Caco-2 (cell line): ENCODE data around the gene ADAMTS19. TPM values are rescaled to one million over a fixed set of nuclear protein-coding genes. Genes with fewer than 3 reads are reported as not detected.
"Not testable (repeated sequence)": the region's sequence is repeated elsewhere in the genome, so short reads cannot be mapped to it uniquely, and the experiment has no call there.

Experiments
- BruUV-seq: library from RNA; stranded (reverse); fragments of 400-500 nt; replicated peaks from 2 replicates; lab custom pipeline; 2021; lab: Mats Ljungman, UMichigan
- CTCF ChIA-PET: fragments of 300-600 bp; sonication (Branson Sonifier 250); formaldehyde crosslinking; loops from one replicate; lab custom pipeline; 2022; ENCODE audit warnings: antibody characterized with exemption; lab: Charles Lee
- POLR2A ChIA-PET: fragments of 300-600 bp; sonication (Branson Sonifier 250); formaldehyde crosslinking; loops from one replicate; lab custom pipeline; 2022; ENCODE audit warnings: antibody characterized with exemption; lab: Charles Lee
- DNase-seq, 2 experiments: peaks; one replicate each; pipeline versions ENCODE4 v3.0.0 to v3.0.0-alpha.2; 2020 to 2022
- H3K27me3 ChIP-seq: replicated peaks from 2 replicates; pipeline ENCODE4 v1.6.0; 2011; ENCODE audit warnings: low read length; ENCODE audit not compliant: control insufficient read depth, insufficient read depth
- H3K36me3 ChIP-seq: 2 replicates; pipeline ENCODE4 v1.5.1; 2011; ENCODE audit warnings: low read length; ENCODE audit not compliant: control insufficient read depth, insufficient read depth
- H3K4me1 ChIP-seq: fragments of 250-450 bp; sonication (Bioruptor Pico); 2 replicates; pipeline ENCODE4 v1.5.1; 2020; ENCODE audit warnings: mild to moderate bottlenecking
- H3K4me3 ChIP-seq: 2 replicates; pipeline ENCODE4 v1.5.1; 2011; ENCODE audit warnings: low read depth, mild to moderate bottlenecking, control low read depth, low read length
- H3K9me3 ChIP-seq: fragments of 250-450 bp; sonication (Bioruptor Pico); 2 replicates; pipeline ENCODE4 v1.5.1; 2020; ENCODE audit warnings: mild to moderate bottlenecking, moderate library complexity
- H3K27ac Mint-ChIP-seq: one replicate; pipeline ENCODE4 v1.8.0; 2022; ENCODE audit warnings: mixed read lengths; ENCODE audit not compliant: unreplicated experiment
- H3K27me3 Mint-ChIP-seq: one replicate; pipeline ENCODE4 v1.8.0; 2022; ENCODE audit warnings: mixed read lengths; ENCODE audit not compliant: insufficient read depth, unreplicated experiment
- H3K36me3 Mint-ChIP-seq: one replicate; pipeline ENCODE4 v1.8.0; 2022; ENCODE audit warnings: mild to moderate bottlenecking, mixed read lengths; ENCODE audit not compliant: insufficient read depth, unreplicated experiment
- H3K4me1 Mint-ChIP-seq: one replicate; pipeline ENCODE4 v1.8.0; 2022; ENCODE audit warnings: low read depth, mixed read lengths; ENCODE audit not compliant: unreplicated experiment
- H3K4me3 Mint-ChIP-seq: one replicate; pipeline ENCODE4 v1.8.0; 2022; ENCODE audit warnings: mild to moderate bottlenecking, moderate library complexity, mixed read lengths; ENCODE audit not compliant: unreplicated experiment
- H3K9me3 Mint-ChIP-seq: one replicate; pipeline ENCODE4 v1.8.0; 2022; ENCODE audit warnings: mixed read lengths; ENCODE audit not compliant: unreplicated experiment
- CTCF ChIP-seq, 2 experiments: fragments of 200-600 bp in 1 of 2; IDR thresholded peaks; 1 replicate in 1 of 2; 2 replicates in 1 of 2; pipeline versions ENCODE4 v1.5.1 to v1.8.0; 2011 to 2022; ENCODE audit warnings: antibody characterized with exemption in 1 of 2, control low read depth in 1 of 2, inconsistent platforms in 1 of 2, low read depth in 1 of 2, low read length in 1 of 2, mild to moderate bottlenecking in 1 of 2, moderate library complexity in 1 of 2; ENCODE audit not compliant: insufficient read depth in 1 of 2, severe bottlenecking in 1 of 2, unreplicated experiment in 1 of 2
- intact Hi-C: fragments of 100-400 bp; cut with micrococcal nuclease; formaldehyde crosslinking; loops from one replicate; pipeline ENCODE4 v1.10.0; 2022; ENCODE audit not compliant: unreplicated experiment
- total RNA-seq: library from RNA; stranded (reverse); gene quantifications from 2 replicates; pipeline ENCODE4 v1.2.3, GENCODE V29; 2022

The ADAMTS19 gene
- total RNA-seq, 1 experiment from 2014 or later: 0.95 TPM

GRCh38 chr5:129563585-129563984 is 103.5 kb downstream of the ADAMTS19 start:
- no peaks in the 10 kb centered on the region for H3K4me1 Mint-ChIP-seq
- no peak for DNase-seq
- ChIA-PET POLR2A (no interaction called here), CTCF (no interaction called here)
- Histone ChIP-seq H3K36me3 (no peaks in the 10 kb centered on the region), H3K4me1 (no peaks in the 10 kb centered on the region), H3K9me3 (no peaks in the 10 kb centered on the region), H3K4me3 (no peak overlapping the region), H3K27me3 (no peaks in the 10 kb centered on the region)
- H3K27me3 Mint-ChIP-seq: no peaks in the 10 kb centered on the region
- H3K9me3 Mint-ChIP-seq: no peaks in the 10 kb centered on the region
- no TSS peak for BruUV-seq
- no peak overlapping the region for H3K4me3 Mint-ChIP-seq
- TF ChIP-seq CTCF (IDR thresholded peaks at IDR 0.05; ENCODE audit: insufficient read depth in 1 of 2, low read depth in 1 of 2, low read length in 1 of 2, severe bottlenecking in 1 of 2, unreplicated experiment in 1 of 2): no peak
- intact Hi-C loops: no loop called here
- H3K27ac Mint-ChIP-seq: no peak overlapping the region
- H3K36me3 Mint-ChIP-seq: no peaks in the 10 kb centered on the region

GRCh38 chr5:129569295-129569694 is 109.2 kb downstream of the ADAMTS19 start:
- H3K9me3 Mint-ChIP-seq: no peaks in the 10 kb centered on the region
- CTCF ChIA-PET: no interaction called here

DNA sequence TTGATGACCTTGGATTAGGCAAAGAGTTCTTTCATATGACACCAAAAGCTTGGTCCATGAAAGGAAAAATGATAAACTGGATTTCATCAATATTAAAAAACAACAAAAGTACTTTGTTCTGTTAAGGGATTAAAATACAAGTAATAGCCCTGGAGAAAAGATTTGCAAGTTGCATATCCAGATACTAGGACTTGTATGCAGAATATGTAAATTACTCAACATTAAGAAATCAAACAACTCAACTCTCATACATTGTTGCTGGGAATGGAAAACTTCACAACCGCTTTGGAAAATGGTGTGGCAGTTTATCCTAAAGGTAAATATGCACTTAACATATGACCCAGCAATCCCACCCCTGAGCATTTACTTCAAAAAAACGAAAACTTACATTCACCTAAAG is 112.0 kb downstream of the ADAMTS19 start:
- POLR2A ChIA-PET: no interaction called here
- H3K4me1 Mint-ChIP-seq: no peaks in the 10 kb centered on the region
- no peaks in the 10 kb centered on the region for H3K27me3 Mint-ChIP-seq
- intact Hi-C loops: no loop called here
- no peaks in the 10 kb centered on the region; the same call in 1 of the 2 replicates for H3K27me3 ChIP-seq
- no peak overlapping the region for H3K27ac Mint-ChIP-seq
- H3K4me3 Mint-ChIP-seq: no peak overlapping the region
- CTCF ChIA-PET: no interaction called here
- no TSS peak for BruUV-seq
- H3K4me1 ChIP-seq: no peaks in the 10 kb centered on the region
- no peaks in the 10 kb centered on the region for H3K9me3 Mint-ChIP-seq
- H3K9me3 ChIP-seq: no peaks in the 10 kb centered on the region
- no peaks in the 10 kb centered on the region for H3K36me3 Mint-ChIP-seq
- DNase-seq: no peak
- no peaks in the 10 kb centered on the region for H3K36me3 ChIP-seq
- TF ChIP-seq CTCF (IDR thresholded peaks at IDR 0.05; ENCODE audit: insufficient read depth in 1 of 2, low read depth in 1 of 2, low read length in 1 of 2, severe bottlenecking in 1 of 2, unreplicated experiment in 1 of 2): no peak
- H3K4me3 ChIP-seq: no peak overlapping the region

More at GRCh38 chr5:129569295-129569694, 109.2 kb downstream of the ADAMTS19 start:
- Mint-ChIP-seq H3K27ac (no peak overlapping the region), H3K27me3 (no peaks in the 10 kb centered on the region), H3K4me3 (no peak overlapping the region), H3K4me1 (no peaks in the 10 kb centered on the region), H3K36me3 (no peaks in the 10 kb centered on the region)
- BruUV-seq: no TSS peak
- intact Hi-C loops: no loop called here
- Histone ChIP-seq H3K4me1 (no peaks in the 10 kb centered on the region), H3K4me3 (no peak overlapping the region), H3K27me3 (no peaks in the 10 kb centered on the region), H3K9me3 (no peaks in the 10 kb centered on the region), H3K36me3 (no peaks in the 10 kb centered on the region)
- POLR2A ChIA-PET: no interaction called here
- no peak for DNase-seq
- TF ChIP-seq CTCF (IDR thresholded peaks at IDR 0.05; ENCODE audit: insufficient read depth in 1 of 2, low read depth in 1 of 2, low read length in 1 of 2, severe bottlenecking in 1 of 2, unreplicated experiment in 1 of 2): no peak

- H3K27ac Mint-ChIP-seq, POLR2A ChIA-PET, intact Hi-C loops, H3K4me3 Mint-ChIP-seq, H3K9me3 Mint-ChIP-seq, H3K4me1 Mint-ChIP-seq, H3K36me3 ChIP-seq, H3K27me3 ChIP-seq, H3K4me3 ChIP-seq, CTCF ChIA-PET, BruUV-seq, H3K27me3 Mint-ChIP-seq, H3K4me1 ChIP-seq, H3K9me3 ChIP-seq, DNase-seq, H3K36me3 Mint-ChIP-seq: not testable (repeated sequence)
Observed at GRCh38 chr5:129584496-129584895, 124.4 kb downstream of the ADAMTS19 start.
